Measurements from ENCODE around the gene C2CD2.

C2CD2 gene

DNA sequence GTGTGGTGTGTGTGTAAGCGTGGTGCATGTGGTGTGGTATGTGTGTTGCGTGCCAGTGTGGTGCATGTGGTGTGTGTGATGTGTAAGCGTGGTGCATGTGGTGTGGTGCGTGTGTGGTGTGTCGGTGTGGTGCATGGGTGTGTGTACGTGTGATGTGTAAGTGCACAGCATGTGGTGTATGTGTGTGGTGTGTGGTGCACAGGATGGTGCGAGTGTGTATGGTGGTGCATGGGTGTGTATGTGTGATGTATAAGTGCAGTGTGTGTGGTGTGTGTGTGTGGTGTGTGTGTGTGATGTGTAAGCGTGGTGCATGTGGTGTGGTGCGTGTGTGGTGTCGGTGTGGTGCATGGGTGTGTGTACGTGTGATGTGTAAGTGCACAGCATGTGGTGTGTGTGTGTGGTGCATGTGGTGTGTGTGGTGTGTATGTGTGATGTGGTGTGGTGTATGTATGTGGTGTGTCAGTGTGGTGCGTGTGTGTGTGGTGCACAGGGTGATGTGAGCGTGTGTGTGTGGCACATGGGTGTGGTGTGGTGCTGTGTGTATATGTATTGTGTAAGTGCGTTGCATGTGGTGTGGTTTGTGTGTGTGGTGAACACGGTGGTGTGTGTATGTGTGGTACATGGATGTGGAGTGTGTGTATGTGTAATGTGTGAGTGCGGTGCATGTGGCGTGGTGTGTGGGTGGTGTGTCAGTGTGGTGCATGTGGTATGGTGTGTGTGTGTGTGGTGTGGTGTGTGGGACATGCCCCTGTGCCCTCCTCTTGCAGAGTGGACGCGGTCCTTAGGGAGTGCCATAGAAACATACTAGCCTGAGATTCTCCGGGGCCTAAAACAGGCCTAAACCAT lies 1.1 kb upstream of the C2CD2 start:
- no peaks in the 10 kb centered on the region for H3K27me3 ChIP-seq (ENCODE audit: insufficient read depth, poor library complexity, severe bottlenecking)
- TF ChIP-seq, protein P1, sequence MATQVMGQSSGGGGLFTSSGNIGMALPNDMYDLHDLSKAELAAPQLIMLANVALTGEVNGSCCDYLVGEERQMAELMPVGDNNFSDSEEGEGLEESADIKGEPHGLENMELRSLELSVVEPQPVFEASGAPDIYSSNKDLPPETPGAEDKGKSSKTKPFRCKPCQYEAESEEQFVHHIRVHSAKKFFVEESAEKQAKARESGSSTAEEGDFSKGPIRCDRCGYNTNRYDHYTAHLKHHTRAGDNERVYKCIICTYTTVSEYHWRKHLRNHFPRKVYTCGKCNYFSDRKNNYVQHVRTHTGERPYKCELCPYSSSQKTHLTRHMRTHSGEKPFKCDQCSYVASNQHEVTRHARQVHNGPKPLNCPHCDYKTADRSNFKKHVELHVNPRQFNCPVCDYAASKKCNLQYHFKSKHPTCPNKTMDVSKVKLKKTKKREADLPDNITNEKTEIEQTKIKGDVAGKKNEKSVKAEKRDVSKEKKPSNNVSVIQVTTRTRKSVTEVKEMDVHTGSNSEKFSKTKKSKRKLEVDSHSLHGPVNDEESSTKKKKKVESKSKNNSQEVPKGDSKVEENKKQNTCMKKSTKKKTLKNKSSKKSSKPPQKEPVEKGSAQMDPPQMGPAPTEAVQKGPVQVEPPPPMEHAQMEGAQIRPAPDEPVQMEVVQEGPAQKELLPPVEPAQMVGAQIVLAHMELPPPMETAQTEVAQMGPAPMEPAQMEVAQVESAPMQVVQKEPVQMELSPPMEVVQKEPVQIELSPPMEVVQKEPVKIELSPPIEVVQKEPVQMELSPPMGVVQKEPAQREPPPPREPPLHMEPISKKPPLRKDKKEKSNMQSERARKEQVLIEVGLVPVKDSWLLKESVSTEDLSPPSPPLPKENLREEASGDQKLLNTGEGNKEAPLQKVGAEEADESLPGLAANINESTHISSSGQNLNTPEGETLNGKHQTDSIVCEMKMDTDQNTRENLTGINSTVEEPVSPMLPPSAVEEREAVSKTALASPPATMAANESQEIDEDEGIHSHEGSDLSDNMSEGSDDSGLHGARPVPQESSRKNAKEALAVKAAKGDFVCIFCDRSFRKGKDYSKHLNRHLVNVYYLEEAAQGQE (IDR thresholded peaks at IDR 0.05; ENCODE audit: insufficient replicate concordance, low read depth): no peak
- TF ChIP-seq SPI1 (IDR thresholded peaks at IDR 0.05; ENCODE audit: borderline replicate concordance, low read depth) (no peak), GABPA (IDR thresholded peaks at IDR 0.05; ENCODE audit: low read depth) (no peak), POLR2AphosphoS5 (IDR thresholded peaks at IDR 0.05; ENCODE audit: low read depth) (no peak)
- TF ChIP-seq, protein P2, sequence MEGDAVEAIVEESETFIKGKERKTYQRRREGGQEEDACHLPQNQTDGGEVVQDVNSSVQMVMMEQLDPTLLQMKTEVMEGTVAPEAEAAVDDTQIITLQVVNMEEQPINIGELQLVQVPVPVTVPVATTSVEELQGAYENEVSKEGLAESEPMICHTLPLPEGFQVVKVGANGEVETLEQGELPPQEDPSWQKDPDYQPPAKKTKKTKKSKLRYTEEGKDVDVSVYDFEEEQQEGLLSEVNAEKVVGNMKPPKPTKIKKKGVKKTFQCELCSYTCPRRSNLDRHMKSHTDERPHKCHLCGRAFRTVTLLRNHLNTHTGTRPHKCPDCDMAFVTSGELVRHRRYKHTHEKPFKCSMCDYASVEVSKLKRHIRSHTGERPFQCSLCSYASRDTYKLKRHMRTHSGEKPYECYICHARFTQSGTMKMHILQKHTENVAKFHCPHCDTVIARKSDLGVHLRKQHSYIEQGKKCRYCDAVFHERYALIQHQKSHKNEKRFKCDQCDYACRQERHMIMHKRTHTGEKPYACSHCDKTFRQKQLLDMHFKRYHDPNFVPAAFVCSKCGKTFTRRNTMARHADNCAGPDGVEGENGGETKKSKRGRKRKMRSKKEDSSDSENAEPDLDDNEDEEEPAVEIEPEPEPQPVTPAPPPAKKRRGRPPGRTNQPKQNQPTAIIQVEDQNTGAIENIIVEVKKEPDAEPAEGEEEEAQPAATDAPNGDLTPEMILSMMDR (IDR thresholded peaks at IDR 0.05; ENCODE audit: insufficient read depth, low read length): no peak
- H3K27ac ChIP-seq (replicated peaks): no peak overlapping the region
- no peak for DNase-seq (ENCODE audit: low read depth in 1 of 2, low spot score in 1 of 2)
- H3K4me3 ChIP-seq (replicated peaks; ENCODE audit: insufficient read depth, low read length): no peak overlapping the region

DNA sequence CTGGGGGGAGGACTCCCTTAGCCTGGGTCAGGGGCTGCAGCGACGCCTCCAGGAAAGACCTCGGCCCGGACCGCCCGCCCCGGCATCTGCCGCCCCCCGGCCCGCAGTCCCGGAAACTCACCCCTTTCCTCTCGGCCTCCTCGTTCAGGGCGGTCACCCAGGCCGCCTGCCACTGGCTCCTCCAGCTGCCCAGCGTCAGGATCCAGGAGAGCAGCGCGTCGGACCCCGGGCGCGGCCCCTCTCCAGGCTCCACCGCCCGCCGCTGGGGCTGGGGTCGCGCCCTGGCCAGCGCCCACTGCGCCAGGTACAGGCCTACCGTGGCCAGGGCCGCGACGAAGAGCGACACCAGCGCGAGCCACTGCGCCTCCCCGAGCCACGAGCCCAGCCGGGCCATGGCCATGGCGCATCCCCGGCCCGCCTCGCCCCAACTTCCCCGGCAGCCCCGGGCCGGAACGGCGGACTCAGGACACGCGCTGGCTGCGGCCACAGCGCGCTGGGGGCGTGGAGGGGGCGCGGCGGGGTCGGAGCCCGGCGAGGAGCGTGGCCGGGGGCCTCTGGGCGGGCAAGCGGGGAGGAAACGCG lies 478 bp downstream of the C2CD2 start:
- H3K27me3 ChIP-seq (ENCODE audit: insufficient read depth, poor library complexity, severe bottlenecking): no peaks in the 10 kb centered on the region
- no peak for DNase-seq (ENCODE audit: low read depth in 1 of 2, low spot score in 1 of 2)
- peak overlapping the region; percentile 50 for H3K4me3 ChIP-seq (replicated peaks; ENCODE audit: insufficient read depth, low read length)
- H3K27ac ChIP-seq (replicated peaks): peak overlapping the region; percentile 31
- no peak for TF ChIP-seq GABPA (IDR thresholded peaks at IDR 0.05; ENCODE audit: low read depth)
- TF ChIP-seq, protein P2 (IDR thresholded peaks at IDR 0.05; ENCODE audit: insufficient read depth, low read length): no peak
- no peak for TF ChIP-seq SPI1 (IDR thresholded peaks at IDR 0.05; ENCODE audit: borderline replicate concordance, low read depth)
- TF ChIP-seq, protein P1 (IDR thresholded peaks at IDR 0.05; ENCODE audit: insufficient replicate concordance, low read depth): no peak
- TF ChIP-seq POLR2AphosphoS5 (IDR thresholded peaks at IDR 0.05; ENCODE audit: low read depth): no peak

DNA sequence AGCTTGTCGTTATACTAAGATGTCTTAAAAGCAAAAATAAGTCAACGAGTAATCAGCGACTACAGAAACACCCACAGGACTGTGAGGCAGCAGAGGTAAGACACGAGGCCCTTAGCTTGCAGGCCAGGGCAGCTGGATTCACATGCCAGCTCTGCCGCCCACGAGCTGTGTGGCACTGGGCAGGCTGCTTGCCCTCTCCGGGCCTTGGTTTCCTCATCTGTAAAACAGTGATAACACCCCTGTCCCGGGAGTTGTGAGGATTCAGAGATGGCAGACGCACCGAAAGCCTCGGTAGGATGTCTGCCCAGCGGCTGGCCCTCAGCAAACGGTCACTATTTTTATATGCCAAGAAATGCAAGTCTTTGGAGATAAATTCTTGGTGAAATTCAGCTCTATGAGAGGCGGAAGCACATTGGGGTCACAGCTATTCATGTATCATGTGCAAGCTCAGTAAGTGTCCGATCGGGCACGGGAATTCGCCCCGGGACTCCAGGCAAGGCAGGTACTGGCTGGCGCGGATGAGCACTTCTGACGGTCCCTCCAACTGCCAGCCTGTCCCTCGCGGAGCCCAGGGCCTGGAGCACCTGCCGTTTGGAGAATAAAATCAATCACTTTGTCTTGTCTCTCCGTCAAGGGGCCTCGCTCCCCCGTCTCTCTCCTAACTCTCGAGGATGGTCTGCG lies 1.1 kb downstream of the C2CD2 start:
- H3K27ac ChIP-seq (replicated peaks): peak overlapping the region; percentile 31
- H3K4me3 ChIP-seq (replicated peaks; ENCODE audit: insufficient read depth, low read length): peak overlapping the region; percentile 50
- peak in 1 of 2 experiments; percentile 22 for DNase-seq (ENCODE audit: low read depth in 1 of 2, low spot score in 1 of 2)
- TF ChIP-seq, protein P2 (IDR thresholded peaks at IDR 0.05; ENCODE audit: insufficient read depth, low read length): no peak
- TF ChIP-seq SPI1 (IDR thresholded peaks at IDR 0.05; ENCODE audit: borderline replicate concordance, low read depth) (no peak), POLR2AphosphoS5 (IDR thresholded peaks at IDR 0.05; ENCODE audit: low read depth) (no peak), GABPA (IDR thresholded peaks at IDR 0.05; ENCODE audit: low read depth) (no peak)
- TF ChIP-seq, protein P1 (IDR thresholded peaks at IDR 0.05; ENCODE audit: insufficient replicate concordance, low read depth): no peak
- no peaks in the 10 kb centered on the region for H3K27me3 ChIP-seq (ENCODE audit: insufficient read depth, poor library complexity, severe bottlenecking)
